Keratinocyte (primary cell): ENCODE results near the gene CTDSP2. TPM values are rescaled to one million over a fixed set of nuclear protein-coding genes. Genes with fewer than 3 reads are reported as not detected.

Source experiments
- DNase-seq: peaks from one replicate; pipeline ENCODE4 v3.0.0-alpha.2; 2011; ENCODE audit warnings: low read depth, missing footprints, low spot score
- FAIRE-seq: peaks from 2 replicates; lab custom pipeline; 2011; peaks lifted over from hg19 to GRCh38; lab: Jason Lieb, UNC
- H2AFZ ChIP-seq: 2 replicates; pipeline ENCODE4 v1.6.0; 2012; ENCODE audit warnings: low read length, control low read depth, inconsistent platforms; ENCODE audit not compliant: control insufficient read depth
- H3K27ac ChIP-seq: 2 replicates; pipeline ENCODE4 v1.5.1; 2011; ENCODE audit warnings: low read length; ENCODE audit not compliant: control insufficient read depth, insufficient read depth
- H3K27me3 ChIP-seq: 3 replicates; pipeline ENCODE4 v1.6.0; 2011; ENCODE audit warnings: low read length; ENCODE audit not compliant: control insufficient read depth, insufficient read depth; ENCODE audit errors: extremely low read depth
- H3K36me3 ChIP-seq, 2 experiments: 2 replicates in 1 of 2; 3 replicates in 1 of 2; pipeline ENCODE4 v1.5.1; 2011; ENCODE audit warnings: low read length in 2 of 2, mild to moderate bottlenecking in 1 of 2; ENCODE audit not compliant: control insufficient read depth in 2 of 2, insufficient read depth in 2 of 2; ENCODE audit errors: extremely low read depth in 1 of 2
- H3K4me1 ChIP-seq: 3 replicates; pipeline ENCODE4 v1.5.1; 2011; ENCODE audit warnings: low read length; ENCODE audit not compliant: control insufficient read depth, insufficient read depth; ENCODE audit errors: extremely low read depth
- H3K4me2 ChIP-seq: 3 replicates; pipeline ENCODE4 v1.6.0; 2011; ENCODE audit warnings: low read depth, low read length; ENCODE audit not compliant: control insufficient read depth, insufficient read depth; ENCODE audit errors: extremely low read depth
- H3K4me3 ChIP-seq, 3 experiments: fragments of 200-600 bp in 1 of 3; sonication (generic) in 1 of 3; 2 replicates in 2 of 3; 3 replicates in 1 of 3; pipeline ENCODE4 v1.5.1; 2011 to 2016; ENCODE audit warnings: low read length in 3 of 3, mild to moderate bottlenecking in 3 of 3, control low read depth in 2 of 3, inconsistent platforms in 1 of 3, low read depth in 1 of 3, mixed read lengths in 1 of 3, mixed run types in 1 of 3, moderate library complexity in 1 of 3; ENCODE audit not compliant: control insufficient read depth in 2 of 3, insufficient read depth in 2 of 3; ENCODE audit errors: extremely low read depth in 1 of 3
- H3K79me2 ChIP-seq: 2 replicates; pipeline ENCODE4 v1.6.0; 2012; ENCODE audit warnings: low read length; ENCODE audit not compliant: control insufficient read depth, insufficient read depth
- H3K9ac ChIP-seq: 3 replicates; pipeline ENCODE4 v1.6.0; 2011; ENCODE audit warnings: low read length; ENCODE audit not compliant: control insufficient read depth, insufficient read depth; ENCODE audit errors: extremely low read depth
- H3K9me1 ChIP-seq: 3 replicates; pipeline ENCODE4 v1.6.0; 2011; ENCODE audit warnings: low read length; ENCODE audit not compliant: control insufficient read depth, insufficient read depth; ENCODE audit errors: extremely low read depth
- H3K9me3 ChIP-seq: 2 replicates; pipeline ENCODE4 v1.5.1; 2012; ENCODE audit warnings: low read depth, low read length; ENCODE audit not compliant: control insufficient read depth
- H4K20me1 ChIP-seq: 3 replicates; pipeline ENCODE4 v1.6.0; 2011; ENCODE audit warnings: low read length; ENCODE audit not compliant: control insufficient read depth, insufficient read depth; ENCODE audit errors: extremely low read depth
- CTCF ChIP-seq, 3 experiments: IDR thresholded peaks in 1 of 3; conservative IDR thresholded peaks in 1 of 3; optimal IDR thresholded peaks in 1 of 3; 2 replicates in 2 of 3; 3 replicates in 1 of 3; pipeline versions ENCODE3 to v1.5.1; 2011; ENCODE audit warnings: low read length in 3 of 3, mild to moderate bottlenecking in 3 of 3, moderate library complexity in 2 of 3, control low read depth in 1 of 3, inconsistent platforms in 1 of 3; ENCODE audit not compliant: insufficient read depth in 2 of 3; ENCODE audit errors: extremely low read depth in 1 of 3
- EZH2 ChIP-seq: IDR thresholded peaks from one replicate; pipeline ENCODE4 v1.6.1; 2012; ENCODE audit warnings: inconsistent platforms, mild to moderate bottlenecking, low read length, moderate library complexity
- dilution Hi-C: fragments of 300-500 bp; cut with MboI; formaldehyde crosslinking; loops from one replicate; pipeline ENCODE4 v1.7.0; 2020; ENCODE audit warnings: low sequenced_read_pairs; ENCODE audit not compliant: extremely low pct_ligation_motif_present
- polyA plus RNA-seq, 5 experiments: library from polyadenylated mRNA; depleted of rRNA in 3 of 5; stranded (reverse) in 3 of 5; stranded (forward) in 1 of 5; unstranded in 1 of 5; fragments of >200 nt; gene quantifications; 1 replicate in 1 of 5; 2 replicates in 3 of 5; 3 replicates in 1 of 5; pipeline versions ENCODE4 v1.2.1 to v1.2.3, GENCODE V29; 2011 to 2012; ENCODE audit warnings: missing spikeins in 2 of 5, low read depth in 1 of 5, low replicate concordance in 1 of 5

Gene CTDSP2
- polyA plus RNA-seq, 1 donor (not counting 4 experiments of a cell fraction or from before 2014, with no cell fraction given) = 54.6 TPM

GRCh38 chr12:57826966-57827365 lies 19.6 kb downstream of the CTDSP2 start:
- Histone ChIP-seq H3K4me1 (peaks cover 6% of the 10 kb centered on the region), H3K27ac (no peak overlapping the region), H2AFZ (no peak overlapping the region), H4K20me1 (peaks cover 14% of the 10 kb centered on the region), H3K9ac (no peak overlapping the region), H3K9me1 (no peaks in the 10 kb centered on the region), H3K4me3 (no peak overlapping the region), H3K4me2 (no peak overlapping the region), H3K9me3 (no peaks in the 10 kb centered on the region), H3K27me3 (no peaks in the 10 kb centered on the region), H3K36me3 (peaks cover 51 to 52% of the 10 kb centered on the region in 2 experiments), H3K79me2 (peaks cover 32% of the 10 kb centered on the region)
- FAIRE-seq = peak; percentile 17
- TF ChIP-seq EZH2 = no peak
- no peak for TF ChIP-seq CTCF (optimal IDR thresholded peaks at IDR 0.05 in 1 of 3, IDR thresholded peaks at IDR 0.05 in 1 of 3, conservative IDR thresholded peaks at IDR 0.05 in 1 of 3; ENCODE audit: extremely low read depth in 1 of 3, insufficient read depth in 2 of 3, low read length in 3 of 3)
- no peak for DNase-seq
- dilution Hi-C loops = no loop called here

- DNase-seq (no peak), FAIRE-seq (no peak)
- no peaks in the 10 kb centered on the region for H3K9me1 ChIP-seq
- peaks cover 8% of the 10 kb centered on the region for H4K20me1 ChIP-seq
- no peak overlapping the region for H3K4me2 ChIP-seq
- no peak overlapping the region for H3K4me3 ChIP-seq
- H3K4me1 ChIP-seq = peaks cover under 1% of the 10 kb centered on the region
- TF ChIP-seq EZH2 (no peak), CTCF (optimal IDR thresholded peaks at IDR 0.05 in 1 of 3, IDR thresholded peaks at IDR 0.05 in 1 of 3, conservative IDR thresholded peaks at IDR 0.05 in 1 of 3; ENCODE audit: extremely low read depth in 1 of 3, insufficient read depth in 2 of 3, low read length in 3 of 3) (no peak)
- H3K27me3 ChIP-seq = no peaks in the 10 kb centered on the region
- H3K9ac ChIP-seq = no peak overlapping the region
- no peaks in the 10 kb centered on the region for H3K9me3 ChIP-seq
- H3K79me2 ChIP-seq = peaks cover 26% of the 10 kb centered on the region
- H3K27ac ChIP-seq = no peak overlapping the region
- peaks cover 51 to 54% of the 10 kb centered on the region in 2 experiments for H3K36me3 ChIP-seq
- dilution Hi-C loops = no loop called here
- H2AFZ ChIP-seq = no peak overlapping the region
These were observed 20.1 kb downstream of the CTDSP2 start for GRCh38 chr12:57826400-57826799.
